D721Med (cell line): Measurements from ENCODE around the gene LCE1B.

Experiments
- DNase-seq: peaks from one replicate; pipeline ENCODE4 v3.0.0; 2011; ENCODE audit warnings: low spot score; ENCODE audit not compliant: insufficient read length
- FAIRE-seq: peaks from 2 replicates; lab custom pipeline; 2011; peaks lifted over from hg19 to GRCh38; lab: Jason Lieb, UNC
- TF ChIP-seq, protein P1 (sequence below): IDR thresholded peaks from 2 replicates; pipeline ENCODE4 v1.5.1; 2012; ENCODE audit warnings: mild to moderate bottlenecking, control low read depth; ENCODE audit not compliant: insufficient read depth; ENCODE audit errors: missing control alignments

The LCE1B gene, protein sequence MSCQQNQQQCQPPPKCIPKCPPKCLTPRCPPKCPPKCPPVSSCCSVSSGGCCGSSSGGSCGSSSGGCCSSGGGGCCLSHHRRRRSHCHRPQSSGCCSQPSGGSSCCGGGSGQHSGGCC

GRCh38 chr1:152811671-152812070, at the start of gene LCE1B:
TSS of gene LCE1B (plus strand) at chr1:152811971. CDS start at chr1:152812447, 476 bp downstream.
- DNase-seq: no peak
- TF ChIP-seq, protein P1, sequence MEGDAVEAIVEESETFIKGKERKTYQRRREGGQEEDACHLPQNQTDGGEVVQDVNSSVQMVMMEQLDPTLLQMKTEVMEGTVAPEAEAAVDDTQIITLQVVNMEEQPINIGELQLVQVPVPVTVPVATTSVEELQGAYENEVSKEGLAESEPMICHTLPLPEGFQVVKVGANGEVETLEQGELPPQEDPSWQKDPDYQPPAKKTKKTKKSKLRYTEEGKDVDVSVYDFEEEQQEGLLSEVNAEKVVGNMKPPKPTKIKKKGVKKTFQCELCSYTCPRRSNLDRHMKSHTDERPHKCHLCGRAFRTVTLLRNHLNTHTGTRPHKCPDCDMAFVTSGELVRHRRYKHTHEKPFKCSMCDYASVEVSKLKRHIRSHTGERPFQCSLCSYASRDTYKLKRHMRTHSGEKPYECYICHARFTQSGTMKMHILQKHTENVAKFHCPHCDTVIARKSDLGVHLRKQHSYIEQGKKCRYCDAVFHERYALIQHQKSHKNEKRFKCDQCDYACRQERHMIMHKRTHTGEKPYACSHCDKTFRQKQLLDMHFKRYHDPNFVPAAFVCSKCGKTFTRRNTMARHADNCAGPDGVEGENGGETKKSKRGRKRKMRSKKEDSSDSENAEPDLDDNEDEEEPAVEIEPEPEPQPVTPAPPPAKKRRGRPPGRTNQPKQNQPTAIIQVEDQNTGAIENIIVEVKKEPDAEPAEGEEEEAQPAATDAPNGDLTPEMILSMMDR: no peak

GRCh38 chr1:152768847-152769533, 42.8 kb upstream of the LCE1B start:
- DNase-seq: no peak
- TF ChIP-seq, protein P1: peak; percentile 5
- FAIRE-seq: no peak

More at GRCh38 chr1:152811671-152812070, at the start of gene LCE1B:
- FAIRE-seq: no peak

DNA sequence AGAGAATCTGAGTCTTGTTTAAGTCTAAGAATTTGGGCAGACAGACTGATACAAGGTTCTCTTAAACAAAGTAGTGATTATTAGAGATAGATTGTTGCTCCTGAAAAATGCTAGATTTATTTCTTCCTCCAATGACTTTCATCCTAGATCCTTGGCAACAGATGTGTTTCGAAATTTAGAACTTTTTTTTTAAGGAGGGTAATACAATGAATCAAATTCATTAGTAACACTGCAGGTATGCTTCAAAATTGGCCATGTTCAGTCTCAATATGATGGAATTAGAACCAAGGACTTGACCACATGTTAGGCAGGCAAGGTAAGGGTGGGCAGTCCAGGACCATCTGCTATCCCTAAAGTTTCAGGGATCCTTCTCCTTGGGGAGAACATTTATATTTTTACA, 41.4 kb upstream of the LCE1B start:
- no peak for FAIRE-seq

DNA sequence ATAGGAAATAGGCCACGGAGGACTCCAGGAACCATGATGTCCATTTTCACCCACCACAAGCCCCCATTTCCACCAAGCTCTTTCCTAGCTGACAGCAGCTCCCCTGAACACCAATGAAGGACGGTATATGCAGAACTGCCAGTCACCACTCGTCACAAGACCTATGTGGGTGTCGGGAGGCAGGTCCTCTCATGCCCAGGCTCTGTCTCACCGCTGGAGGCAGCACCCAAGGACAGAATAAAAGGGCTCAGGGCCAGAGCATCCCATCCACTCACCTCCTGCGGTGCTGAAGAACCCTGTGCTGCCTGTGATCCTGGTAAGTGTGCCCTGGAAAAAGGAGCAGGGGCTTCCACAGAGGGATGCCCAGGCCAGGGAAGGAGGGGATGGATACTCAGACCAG, 36.9 kb upstream of the LCE1B start, which contains the start of gene LCE1F:
TSS of gene LCE1F (plus strand) at position 266 of the 400 bp plus-strand sequence. CDS start 1,232 bp downstream, outside the sequence.
- TF ChIP-seq, protein P1: no peak
- no peak for FAIRE-seq
- DNase-seq: no peak

More for the DNA sequence above, 41.4 kb upstream of the LCE1B start:
- TF ChIP-seq, protein P1: no peak
- no peak for DNase-seq

DNA sequence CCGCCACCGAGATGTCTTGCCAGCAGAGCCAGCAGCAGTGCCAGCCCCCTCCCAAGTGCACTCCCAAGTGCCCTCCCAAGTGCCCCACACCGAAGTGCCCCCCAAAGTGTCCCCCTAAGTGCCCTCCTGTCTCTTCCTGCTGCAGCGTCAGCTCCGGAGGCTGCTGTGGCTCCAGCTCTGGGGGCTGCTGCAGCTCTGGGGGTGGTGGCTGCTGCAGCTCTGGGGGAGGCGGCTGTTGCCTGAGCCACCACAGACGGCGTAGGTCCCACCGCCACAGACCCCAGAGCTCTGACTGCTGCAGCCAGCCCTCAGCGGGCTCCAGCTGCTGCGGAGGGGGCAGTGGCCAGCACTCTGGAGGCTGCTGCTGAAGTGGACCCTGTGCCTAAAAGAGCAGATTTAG, 35.4 kb upstream of the LCE1B start:
- TF ChIP-seq, protein P1: no peak
- no peak for FAIRE-seq
- no peak for DNase-seq

- TF ChIP-seq, protein P1: peak; percentile 24
- no peak for DNase-seq
- no peak for FAIRE-seq
Measured at GRCh38 chr1:152777510-152778137, 34.1 kb upstream of the LCE1B start.
